NCI-H1417 treated with DMSO at 0.1 percent for 48 hours (cell line): ENCODE data around the gene SLC15A5.

Experiments
- DNase-seq: peaks from one replicate; lab custom pipeline; 2025; lab: John Stamatoyannopoulos, UW

SLC15A5 gene

GRCh38 chr12:16261944-16262475, 15.5 kb downstream of the SLC15A5 start:
- DNase-seq: no peak

GRCh38 chr12:16260206-16260605, 17.3 kb downstream of the SLC15A5 start:
- DNase-seq: no peak

DNA sequence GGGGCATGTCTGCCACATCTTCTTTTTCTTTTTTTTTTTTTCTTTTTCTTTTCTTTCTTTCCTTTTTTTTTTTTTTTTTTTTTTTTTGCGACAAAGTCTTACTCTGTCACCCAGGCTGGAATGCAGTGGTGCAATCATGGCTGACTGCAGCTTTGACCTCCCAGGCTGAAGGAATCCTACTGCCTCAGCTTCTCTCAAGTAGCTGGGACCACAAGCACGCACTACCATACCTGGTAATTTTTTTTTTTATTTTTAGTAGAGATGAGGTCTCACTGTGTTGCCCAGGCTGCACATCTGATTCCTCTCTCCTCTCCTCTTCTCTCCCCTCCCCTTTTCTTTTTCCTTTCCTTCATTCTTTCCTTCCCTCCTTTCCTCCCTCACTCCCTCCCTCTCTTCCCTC, 18.5 kb downstream of the SLC15A5 start:
- no peak for DNase-seq

DNA sequence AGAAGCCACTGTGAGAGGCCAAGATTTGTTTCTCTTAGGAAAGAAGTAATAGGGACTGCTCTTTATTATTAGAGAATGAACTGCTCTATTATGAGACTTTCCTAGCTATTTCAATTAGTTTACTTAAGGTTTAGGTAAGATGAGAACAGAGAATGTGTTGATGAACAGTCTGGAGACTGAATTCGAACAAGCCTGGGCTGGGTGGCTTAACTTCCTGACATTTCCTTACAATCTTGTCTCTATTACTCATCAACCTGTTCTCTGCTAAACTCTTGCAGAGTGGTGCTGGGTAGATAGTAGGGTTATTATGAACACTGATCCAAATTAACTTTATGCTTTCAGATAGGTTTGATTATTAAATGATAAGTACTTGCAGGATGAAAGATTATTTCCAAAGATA, 31.2 kb downstream of the SLC15A5 start:
- no peak for DNase-seq

- no peak for DNase-seq
Measured at GRCh38 chr12:16245209-16245608, 32.3 kb downstream of the SLC15A5 start.

GRCh38 chr12:16243487-16244412, 33.7 kb downstream of the SLC15A5 start:
- no peak for DNase-seq

- no peak for DNase-seq
Measured at GRCh38 chr12:16241346-16241745, 36.1 kb downstream of the SLC15A5 start.

- DNase-seq: no peak
Measured at GRCh38 chr12:16238661-16239060, 38.8 kb downstream of the SLC15A5 start.

DNA sequence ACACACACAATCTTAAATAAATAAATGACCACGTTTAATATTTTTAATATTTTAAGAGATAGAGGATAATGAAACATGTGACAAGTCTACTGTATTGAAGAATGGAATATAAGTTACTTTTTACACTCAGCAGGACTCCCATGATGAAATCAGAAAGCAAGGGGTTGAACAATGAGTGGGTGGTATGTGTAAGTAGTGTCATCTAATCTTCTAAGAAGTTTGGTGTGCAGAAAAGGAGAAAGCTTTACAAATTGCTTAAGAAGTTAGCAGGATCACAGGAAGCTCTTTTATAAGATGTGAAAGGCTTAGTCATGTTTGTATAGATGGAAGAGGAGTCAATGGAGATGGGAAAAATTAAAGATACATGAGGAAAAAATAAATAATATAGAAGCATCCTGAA, 47.8 kb downstream of the SLC15A5 start:
- DNase-seq: no peak

- DNase-seq: no peak
Measured at GRCh38 chr12:16228067-16228466, 49.4 kb downstream of the SLC15A5 start.

DNA sequence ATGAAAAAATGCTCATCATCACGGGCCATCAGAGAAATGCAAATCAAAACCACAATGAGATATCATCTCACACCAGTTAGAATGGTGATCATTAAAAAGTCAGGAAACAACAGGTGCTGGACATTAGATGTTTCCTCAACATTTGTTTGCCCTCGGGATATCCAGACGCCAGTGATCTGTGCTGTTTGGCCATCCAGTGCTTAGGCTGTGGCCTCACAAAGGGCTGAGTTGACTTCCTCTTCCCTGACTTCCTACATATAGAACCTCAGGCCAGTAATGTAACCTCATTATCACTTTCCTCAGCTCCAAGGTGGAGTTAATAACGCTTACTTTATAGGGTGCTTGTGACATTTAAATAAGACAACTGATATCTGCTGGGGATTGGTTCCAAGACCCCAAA, 51.8 kb downstream of the SLC15A5 start:
- DNase-seq: no peak

- DNase-seq: no peak
Measured at GRCh38 chr12:16224196-16224595, 53.3 kb downstream of the SLC15A5 start.

DNA sequence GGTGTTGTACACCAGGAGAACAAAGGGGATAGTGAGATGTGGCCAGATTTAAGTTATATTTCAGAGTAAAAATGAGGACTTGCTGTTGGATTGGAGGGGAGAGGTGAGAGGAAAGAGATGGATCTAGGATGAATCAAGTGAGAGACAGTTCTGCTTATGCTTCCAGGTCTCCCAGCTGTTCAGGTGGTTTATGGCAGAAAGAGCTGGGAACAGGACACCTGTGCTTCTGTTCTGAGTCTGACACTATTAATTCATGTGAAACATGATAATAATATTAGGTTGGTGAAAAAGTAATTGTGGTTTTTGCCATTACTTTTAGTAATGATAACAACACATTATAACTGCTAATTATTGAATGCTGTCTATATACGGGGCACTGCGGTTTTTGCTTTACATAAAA, 55.7 kb downstream of the SLC15A5 start:
- no peak for DNase-seq

DNA sequence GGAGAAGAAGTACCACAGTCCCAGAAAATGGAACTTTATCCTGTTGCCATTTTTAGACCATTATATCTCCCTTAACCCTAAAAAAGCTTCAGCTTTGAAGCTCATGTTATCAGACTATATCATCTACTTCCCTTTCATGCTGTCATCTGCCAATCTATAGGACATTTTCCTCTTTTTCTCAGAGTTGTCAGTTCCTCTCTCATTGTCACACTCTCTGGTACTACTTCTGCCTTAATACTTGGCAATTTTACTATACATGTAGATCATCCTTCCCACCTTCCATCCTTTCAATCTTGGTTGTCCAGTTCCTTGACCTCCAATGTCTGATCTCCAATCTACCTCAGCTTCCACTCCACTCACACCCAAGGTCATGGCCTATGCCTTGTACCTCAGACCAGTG, 57.4 kb downstream of the SLC15A5 start:
- no peak for DNase-seq

- no peak for DNase-seq
Measured at GRCh38 chr12:16218934-16219751, 58.3 kb downstream of the SLC15A5 start.

DNA sequence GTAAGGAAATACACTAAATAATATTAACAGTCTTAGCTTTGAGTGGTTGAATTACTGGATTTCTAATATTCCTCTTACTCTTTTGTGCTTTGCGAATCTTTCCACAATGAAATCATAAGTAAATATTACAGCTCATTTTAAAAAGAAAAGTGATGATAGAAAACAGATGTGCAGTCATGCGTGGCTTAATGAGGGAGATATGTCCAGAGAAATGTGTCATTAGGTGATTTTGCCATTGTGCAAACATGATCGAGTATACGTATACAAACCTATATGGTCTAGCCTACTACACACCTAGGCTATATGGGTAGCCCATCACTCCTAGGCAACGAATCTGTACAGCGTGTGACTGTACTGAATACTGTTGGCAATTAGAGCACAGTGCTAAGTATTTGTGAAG, 59.3 kb downstream of the SLC15A5 start:
- DNase-seq: no peak

- DNase-seq: no peak
Measured at GRCh38 chr12:16211731-16212130, 65.8 kb downstream of the SLC15A5 start.

GRCh38 chr12:16198884-16199283, 78.6 kb downstream of the SLC15A5 start:
- no peak for DNase-seq

DNA sequence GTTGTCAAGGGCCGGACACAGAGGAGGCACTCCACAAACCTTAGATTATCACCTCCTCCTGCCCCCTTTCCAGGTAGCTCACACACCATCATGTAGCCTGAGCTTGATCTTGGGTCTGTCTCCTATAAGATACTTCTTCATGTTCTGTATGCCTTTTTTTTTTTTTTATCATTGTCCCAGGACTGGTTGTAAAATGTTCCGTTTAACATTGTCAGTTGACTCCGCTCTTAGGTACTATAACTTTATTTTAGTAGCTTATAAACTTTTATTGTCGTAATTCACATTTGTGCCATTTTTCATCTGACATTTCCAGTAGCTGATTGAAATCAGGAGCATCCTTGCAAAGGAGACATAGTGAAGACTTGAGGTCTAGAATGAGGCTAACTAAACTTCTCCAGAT, 79.9 kb downstream of the SLC15A5 start:
- DNase-seq: no peak

GRCh38 chr12:16189849-16190248, 87.6 kb downstream of the SLC15A5 start:
- no peak for DNase-seq

DNA sequence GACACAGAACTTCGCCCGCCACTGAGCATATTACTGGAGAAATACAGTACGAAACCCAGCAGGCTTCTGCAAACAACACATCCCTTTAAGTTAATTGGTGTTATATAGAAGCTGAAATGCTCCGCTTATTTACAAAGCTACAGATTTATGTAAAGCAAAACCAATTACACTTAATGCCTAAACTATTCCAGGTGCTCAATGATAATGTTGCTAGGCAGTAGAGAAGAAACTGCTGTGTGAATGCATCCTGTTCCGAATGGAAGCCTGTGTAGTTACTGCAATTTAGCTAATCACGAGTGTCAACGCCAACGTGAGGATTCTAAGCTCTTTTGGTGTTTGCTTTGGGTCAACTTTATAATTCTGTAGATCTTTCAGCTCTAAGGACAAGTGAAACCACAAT, 89.8 kb downstream of the SLC15A5 start:
- DNase-seq: peak; percentile 100

DNA sequence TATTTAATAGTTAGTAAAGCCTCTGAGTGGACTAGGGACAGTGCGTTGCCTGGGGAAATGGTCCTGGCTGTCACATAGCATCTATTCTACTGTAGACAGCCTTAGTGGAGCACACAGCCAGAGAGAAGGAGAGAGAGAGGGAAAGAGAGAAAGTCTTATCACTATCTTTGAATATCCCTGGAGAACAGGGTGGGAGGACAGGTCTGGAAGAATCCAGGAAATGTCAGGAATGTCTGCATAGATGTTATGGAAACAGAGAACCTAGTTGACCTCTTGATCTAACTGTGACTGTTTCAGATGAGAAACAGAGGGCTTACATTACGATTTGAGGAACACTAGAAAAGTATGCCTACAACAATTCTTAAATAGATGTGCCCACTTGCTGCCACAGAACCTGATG, 92.8 kb downstream of the SLC15A5 start:
- no peak for DNase-seq

DNA sequence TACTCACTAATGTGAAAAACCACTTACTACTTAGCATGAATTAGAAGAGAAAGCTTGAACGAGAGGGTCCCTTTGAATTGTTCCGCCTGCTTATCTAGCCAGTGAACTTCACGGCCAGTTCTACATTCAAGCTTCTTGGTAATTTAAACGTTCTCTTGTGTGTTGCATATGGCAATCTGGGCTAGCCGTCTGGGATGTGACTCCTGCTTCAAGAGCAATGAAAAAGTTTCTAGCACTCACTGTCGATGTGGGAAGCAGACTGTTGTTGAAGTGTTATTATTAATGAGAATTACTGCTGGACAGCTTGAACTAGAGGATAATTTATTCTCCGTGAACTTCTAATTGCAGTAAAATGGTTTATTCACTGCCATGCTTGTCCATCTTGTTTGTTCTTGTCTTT, 93.9 kb downstream of the SLC15A5 start:
- no peak for DNase-seq
